Glutamatergic neuron (in vitro differentiated cells): Measurements from ENCODE around the gene RGPD8. TPM values are rescaled to one million over a fixed set of nuclear protein-coding genes. Genes with fewer than 3 reads are reported as not detected.
"Not testable (repeated sequence)": the region's sequence is repeated elsewhere in the genome, so short reads cannot be mapped to it uniquely, and the experiment has no call there.

Experiments used
- DNase-seq: peaks from one replicate; pipeline ENCODE4 v3.0.0; 2022
- H3K27ac Mint-ChIP-seq: one replicate; pipeline ENCODE4 v1.8.0; 2020; ENCODE audit warnings: mild to moderate bottlenecking, mixed read lengths, inconsistent platforms; ENCODE audit not compliant: unreplicated experiment
- H3K27me3 Mint-ChIP-seq: one replicate; pipeline ENCODE4 v1.8.0; 2020; ENCODE audit warnings: mild to moderate bottlenecking, moderate library complexity, mixed read lengths, inconsistent platforms; ENCODE audit not compliant: unreplicated experiment
- H3K36me3 Mint-ChIP-seq: one replicate; pipeline ENCODE4 v1.8.0; 2020; ENCODE audit warnings: mild to moderate bottlenecking, mixed read lengths, inconsistent platforms; ENCODE audit not compliant: unreplicated experiment
- H3K4me1 Mint-ChIP-seq: one replicate; pipeline ENCODE4 v1.8.0; 2020; ENCODE audit warnings: mild to moderate bottlenecking, low read depth, mixed read lengths, inconsistent platforms; ENCODE audit not compliant: unreplicated experiment
- H3K4me3 Mint-ChIP-seq: one replicate; pipeline ENCODE4 v1.8.0; 2020; ENCODE audit warnings: mild to moderate bottlenecking, mixed read lengths, inconsistent platforms; ENCODE audit not compliant: unreplicated experiment
- H3K9me3 Mint-ChIP-seq: one replicate; pipeline ENCODE4 v1.8.0; 2020; ENCODE audit warnings: mild to moderate bottlenecking, moderate library complexity, mixed read lengths, inconsistent platforms; ENCODE audit not compliant: unreplicated experiment
- CTCF ChIP-seq: fragments of 200-600 bp; sonication (generic); IDR thresholded peaks from one replicate; pipeline ENCODE4 v1.5.0; 2021; ENCODE audit not compliant: partially characterized antibody, unreplicated experiment
- long read RNA-seq: library from polyadenylated mRNA; unstranded; transcript quantifications from one replicate; pipeline ENCODE4 v2.0.0, GENCODE V29; 2020; ENCODE audit not compliant: unreplicated experiment
- total RNA-seq: library from RNA; stranded (reverse); fragmentation: NEBNext Ultra II Directional; extraction: Animal tissue kit (Norgen Biotek cat#: 25700); gene quantifications from one replicate; pipeline ENCODE4 v1.2.1, GENCODE V29; 2021; ENCODE audit not compliant: unreplicated experiment

RGPD8 gene
- total RNA-seq: 29.3 TPM
- long read RNA-seq: 0 reads

- not testable (repeated sequence) for H3K36me3 Mint-ChIP-seq, H3K27me3 Mint-ChIP-seq, H3K9me3 Mint-ChIP-seq
- peaks cover 15% of the 10 kb centered on the region for H3K4me1 Mint-ChIP-seq
- H3K27ac Mint-ChIP-seq: peak within 1 kb of the TSS; percentile 95
- peak within 1 kb of the TSS; percentile 87 for H3K4me3 Mint-ChIP-seq
- peak; percentile 85 for DNase-seq
- TF ChIP-seq CTCF: peak; percentile 70
Observed at GRCh38 chr2:112433480-112433879, at the start of gene RGPD8. TSS of gene RGPD8 (minus strand) at chr2:112433645. CDS start at chr2:112433453, 192 bp downstream.

- H3K36me3 Mint-ChIP-seq: no peaks in the 10 kb centered on the region
- peaks cover 14% of the 10 kb centered on the region for H3K9me3 Mint-ChIP-seq
- H3K27me3 Mint-ChIP-seq: peaks cover 12% of the 10 kb centered on the region
- peak overlapping the region; percentile 94 for H3K4me3 Mint-ChIP-seq
- DNase-seq: peak; percentile 42
- H3K4me1 Mint-ChIP-seq: peaks cover 25% of the 10 kb centered on the region
- peak overlapping the region; percentile 79 for H3K27ac Mint-ChIP-seq
- TF ChIP-seq CTCF: no peak
Observed at GRCh38 chr2:112483042-112483473, 49.6 kb upstream of the RGPD8 start.

- H3K36me3 Mint-ChIP-seq: no peaks in the 10 kb centered on the region
- H3K4me3 Mint-ChIP-seq: peak overlapping the region; percentile 96
- peak; percentile 50 for DNase-seq
- H3K9me3 Mint-ChIP-seq: peaks cover 14% of the 10 kb centered on the region
- peak overlapping the region; percentile 97 for H3K27ac Mint-ChIP-seq
- H3K27me3 Mint-ChIP-seq: peaks cover 12% of the 10 kb centered on the region
- TF ChIP-seq CTCF: no peak
- H3K4me1 Mint-ChIP-seq: peaks cover 23% of the 10 kb centered on the region
Observed at GRCh38 chr2:112482309-112483041, 49.0 kb upstream of the RGPD8 start.

- Mint-ChIP-seq H3K4me1 (peaks cover 23% of the 10 kb centered on the region), H3K9me3 (peaks cover 14% of the 10 kb centered on the region), H3K27ac (peak within 1 kb of the TSS; percentile 97), H3K36me3 (no peaks in the 10 kb centered on the region), H3K27me3 (peaks cover 12% of the 10 kb centered on the region), H3K4me3 (peak within 1 kb of the TSS; percentile 97)
- DNase-seq: peak; percentile 75
- TF ChIP-seq CTCF: no peak
Observed at GRCh38 chr2:112481528-112482233, 48.2 kb upstream of the RGPD8 start, which contains the start of gene TTL. TSS of gene TTL (plus strand) at chr2:112482156. CDS start at chr2:112482345, 189 bp downstream.

GRCh38 chr2:112481050-112481527 is 47.6 kb upstream of the RGPD8 start:
- peaks cover 12% of the 10 kb centered on the region for H3K27me3 Mint-ChIP-seq
- H3K4me3 Mint-ChIP-seq: peak overlapping the region; percentile 97
- H3K4me1 Mint-ChIP-seq: peaks cover 21% of the 10 kb centered on the region
- H3K27ac Mint-ChIP-seq: peak overlapping the region; percentile 95
- no peaks in the 10 kb centered on the region for H3K36me3 Mint-ChIP-seq
- TF ChIP-seq CTCF: no peak
- DNase-seq: peak; percentile 89
- peaks cover 14% of the 10 kb centered on the region for H3K9me3 Mint-ChIP-seq
